HG03095 (cell line): ENCODE data around the gene NAV3.
A peak's percentile ranks its signal among the peaks of the same experiment; 100 is the strongest.

Experiments used
- ATAC-seq: cut with Tn5 transposase; IDR thresholded peaks from one replicate; pipeline ENCODE4 v1.9.1; 2021; ENCODE audit warnings: moderate library complexity; ENCODE audit not compliant: unreplicated experiment

The NAV3 gene

DNA sequence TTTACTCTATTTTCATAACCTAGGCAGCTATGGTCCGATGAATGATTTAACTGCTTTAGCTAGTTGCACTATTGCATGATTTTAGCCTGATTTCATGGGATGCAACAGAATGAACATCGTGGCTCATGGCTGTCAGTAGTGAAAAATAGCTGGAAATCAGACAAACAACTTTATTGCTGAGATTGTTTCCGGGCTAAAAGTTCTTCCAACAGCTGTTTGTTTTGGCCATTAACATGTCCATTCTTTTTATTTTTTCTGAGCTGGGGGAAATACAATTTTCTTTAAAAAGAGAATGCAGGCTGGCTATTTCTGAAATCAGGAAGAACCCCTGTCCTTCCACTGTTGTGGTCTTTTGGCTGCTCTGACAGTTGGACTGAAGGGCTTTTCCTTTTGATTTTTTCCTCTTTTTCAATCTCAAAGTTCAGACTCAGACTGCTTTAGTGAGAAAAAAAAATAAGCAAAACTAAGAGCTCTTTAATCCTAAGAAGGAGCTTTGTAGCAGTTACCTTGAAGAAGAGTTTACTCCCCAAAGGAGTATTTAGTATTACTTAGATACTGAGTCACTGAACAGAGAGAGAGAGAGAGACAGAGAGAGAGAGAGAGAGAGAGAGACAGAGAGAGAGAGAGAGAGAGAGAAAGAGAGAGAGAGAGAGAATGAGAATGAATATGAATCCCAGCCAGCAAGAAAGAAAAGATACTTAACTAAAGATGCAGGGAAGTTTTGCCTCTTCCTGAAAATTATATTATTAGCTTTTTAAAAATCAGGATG, at the start of gene NAV3:
TSS of gene NAV3 (plus strand) at position 312 of the 769 bp plus-strand sequence. CDS start 568 bp downstream, outside the sequence.
- no peak for ATAC-seq

DNA sequence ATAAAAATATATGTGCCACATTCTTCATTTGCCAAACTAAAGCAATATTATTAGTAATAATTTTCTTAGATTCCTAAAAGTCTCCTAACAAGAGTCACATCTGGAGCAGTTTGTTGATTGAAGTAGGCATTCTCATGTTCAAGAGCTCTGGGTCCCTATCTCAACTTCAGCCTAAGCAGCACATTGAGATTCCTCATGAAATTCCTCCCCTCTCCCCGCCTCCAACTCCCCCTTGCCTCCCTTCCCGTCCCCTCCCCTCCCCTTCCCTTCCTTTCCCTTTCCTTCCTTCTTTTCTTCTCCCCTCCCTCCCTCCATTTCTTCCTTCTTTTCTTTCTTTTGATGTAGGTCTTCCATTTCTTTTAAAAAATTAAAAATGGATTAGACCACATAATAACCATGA, 48.7 kb upstream of the NAV3 start:
- no peak for ATAC-seq

- ATAC-seq, result no peak
Measured at GRCh38 chr12:77782766-77783165, 47.9 kb upstream of the NAV3 start.

GRCh38 chr12:77785211-77785610, 45.5 kb upstream of the NAV3 start:
- no peak for ATAC-seq

- no peak for ATAC-seq
Measured at GRCh38 chr12:77786675-77787074, 44.0 kb upstream of the NAV3 start.

DNA sequence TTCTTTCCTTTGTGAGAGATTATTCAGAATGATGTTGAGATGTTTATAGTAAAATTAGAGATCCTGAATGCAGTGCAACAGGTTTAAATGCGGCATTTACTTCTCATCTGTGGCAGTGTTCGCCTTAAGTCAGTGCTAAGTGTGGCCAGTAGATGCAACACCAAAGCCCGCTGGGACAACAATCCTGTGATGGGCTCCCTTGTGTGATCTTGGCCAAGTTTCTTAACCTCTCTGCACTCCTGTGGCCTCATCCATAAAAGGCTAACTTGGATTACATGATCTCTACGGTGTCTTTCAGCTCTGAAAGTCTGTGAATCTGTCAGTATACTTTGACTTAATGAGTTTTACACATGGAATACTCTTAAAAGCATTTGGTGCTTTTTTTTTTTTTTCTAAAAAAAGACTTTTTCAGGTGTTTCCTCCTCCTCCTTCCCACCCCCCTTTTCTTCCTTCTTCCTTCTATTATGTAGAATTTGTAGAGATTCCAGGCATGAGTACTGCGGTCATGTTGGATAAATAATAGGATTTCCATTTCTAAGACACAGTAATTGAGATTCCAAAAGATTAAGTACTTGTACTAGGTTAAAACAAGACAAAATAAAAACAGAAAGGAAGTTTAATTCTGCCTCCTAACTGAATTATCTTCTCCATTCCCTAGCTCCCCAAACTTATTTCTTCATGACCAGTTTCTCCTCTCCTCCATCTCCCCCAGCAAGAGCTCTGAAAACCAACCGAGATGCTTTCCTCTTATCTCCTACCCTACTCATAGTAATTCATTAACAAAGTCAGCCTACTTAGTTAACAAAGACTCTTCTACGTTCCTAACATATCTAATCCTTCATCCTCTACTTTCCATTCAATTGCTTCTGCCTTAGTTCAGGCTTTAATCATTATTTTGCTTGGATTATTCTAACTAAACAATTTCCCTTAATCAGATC, 42.2 kb upstream of the NAV3 start:
- no peak for ATAC-seq

- ATAC-seq, result no peak
Measured at GRCh38 chr12:77795699-77796098, 35.0 kb upstream of the NAV3 start.

DNA sequence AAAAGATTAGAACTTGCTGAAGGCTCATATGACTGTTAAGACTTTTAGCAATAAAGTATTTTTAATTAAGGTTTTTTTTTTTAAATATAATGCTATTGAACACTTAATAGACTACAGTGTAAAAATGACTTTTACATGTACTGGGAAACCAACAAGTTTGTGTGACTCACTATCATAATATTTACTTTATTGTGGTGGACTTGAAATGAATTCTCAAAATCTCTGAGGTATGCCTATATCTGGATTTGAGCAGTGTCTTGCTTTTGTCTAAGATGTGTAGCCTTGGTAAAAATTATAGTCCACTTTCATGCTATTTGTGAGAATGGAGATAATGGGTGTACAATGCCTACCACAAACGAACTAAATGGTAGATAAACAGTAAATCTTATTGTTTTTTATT, 33.9 kb upstream of the NAV3 start:
- no peak for ATAC-seq

DNA sequence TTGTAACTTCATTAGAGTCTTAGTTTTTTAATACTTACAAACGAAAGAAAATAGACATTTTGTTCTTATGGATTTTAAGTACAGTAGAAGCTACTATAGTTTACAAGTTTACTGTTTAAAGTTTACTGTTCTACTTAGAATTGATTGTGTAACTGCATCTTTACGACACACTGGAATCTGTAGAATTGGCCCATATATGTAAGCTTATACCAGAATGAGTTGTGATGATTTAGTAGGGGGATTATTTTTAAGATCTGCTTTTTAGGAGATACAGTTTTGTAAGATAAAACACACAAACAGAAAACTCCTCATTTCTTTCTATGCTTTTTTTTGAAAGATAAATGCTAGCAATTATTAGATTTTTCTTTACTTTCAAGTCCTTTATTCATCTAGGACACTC, 30.2 kb upstream of the NAV3 start:
- no peak for ATAC-seq

- no peak for ATAC-seq
Measured at GRCh38 chr12:77808534-77808933, 22.2 kb upstream of the NAV3 start.

DNA sequence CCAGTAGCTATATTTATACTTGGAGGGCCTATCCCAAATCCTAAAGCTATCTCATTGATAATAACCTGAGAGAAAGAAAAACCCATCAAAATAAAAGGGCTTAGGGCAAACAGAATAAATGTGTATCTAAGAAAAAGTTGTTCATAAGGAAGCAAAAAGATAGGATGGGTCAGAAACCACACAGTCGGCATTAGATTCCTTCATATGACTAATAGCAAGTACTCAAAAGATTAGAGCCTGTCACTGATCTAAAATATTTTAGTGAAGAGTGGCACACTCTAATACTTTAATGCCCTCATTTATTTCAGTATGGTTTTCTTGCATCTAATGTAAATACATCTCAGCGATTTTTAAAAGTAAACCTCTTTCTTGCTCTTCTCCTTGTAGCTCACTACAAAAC, 17.1 kb upstream of the NAV3 start:
- no peak for ATAC-seq

GRCh38 chr12:77814386-77814785, 16.3 kb upstream of the NAV3 start:
- ATAC-seq, result no peak

DNA sequence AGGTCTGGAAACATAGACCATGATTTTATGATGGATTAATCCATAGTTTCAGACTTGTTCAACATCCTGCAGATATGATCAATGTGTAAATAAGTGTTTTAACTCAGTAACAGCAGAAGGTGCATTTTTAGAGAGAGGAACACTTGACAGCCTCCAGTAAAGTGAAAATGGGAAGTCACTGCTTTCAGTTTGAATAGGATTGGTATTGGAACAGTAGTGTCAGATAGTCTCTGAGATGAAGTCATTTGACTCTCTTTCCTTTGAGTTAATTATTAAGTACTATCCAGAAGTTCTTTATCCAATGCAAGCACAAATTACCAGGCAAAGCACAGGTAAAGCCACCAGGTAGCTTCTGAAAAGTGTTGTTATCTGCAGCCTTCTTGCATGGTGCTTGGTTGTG, 14.5 kb upstream of the NAV3 start:
- ATAC-seq, result peak; percentile 96

- ATAC-seq, result no peak
Measured at GRCh38 chr12:77817276-77817675, 13.4 kb upstream of the NAV3 start.

- ATAC-seq, result no peak
Measured at GRCh38 chr12:77818351-77818750, 12.3 kb upstream of the NAV3 start.

- ATAC-seq, result no peak
Measured at GRCh38 chr12:77821699-77822203, 8.9 kb upstream of the NAV3 start.

DNA sequence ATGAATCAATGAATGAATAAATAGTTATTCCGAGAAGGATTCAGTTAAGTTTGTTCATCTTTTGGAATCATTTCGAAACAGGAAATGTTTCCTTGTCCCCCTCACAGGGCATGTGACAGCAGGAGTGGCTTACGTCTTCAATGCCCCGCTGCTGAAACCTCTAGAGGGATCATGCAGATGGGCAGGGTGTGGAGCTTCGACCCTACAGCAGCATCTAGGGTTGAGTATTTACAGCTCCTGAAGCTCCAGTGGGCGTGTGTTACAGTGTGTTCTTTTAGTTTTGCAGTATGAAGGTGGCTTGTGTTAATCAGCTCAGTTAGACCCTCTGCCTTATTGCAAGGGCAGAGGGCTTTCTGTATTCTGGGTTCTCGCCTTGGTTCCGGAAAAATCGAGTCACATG, 2.6 kb downstream of the NAV3 start:
- no peak for ATAC-seq

- no peak for ATAC-seq
Measured at GRCh38 chr12:77834618-77835017, 3.9 kb downstream of the NAV3 start.

DNA sequence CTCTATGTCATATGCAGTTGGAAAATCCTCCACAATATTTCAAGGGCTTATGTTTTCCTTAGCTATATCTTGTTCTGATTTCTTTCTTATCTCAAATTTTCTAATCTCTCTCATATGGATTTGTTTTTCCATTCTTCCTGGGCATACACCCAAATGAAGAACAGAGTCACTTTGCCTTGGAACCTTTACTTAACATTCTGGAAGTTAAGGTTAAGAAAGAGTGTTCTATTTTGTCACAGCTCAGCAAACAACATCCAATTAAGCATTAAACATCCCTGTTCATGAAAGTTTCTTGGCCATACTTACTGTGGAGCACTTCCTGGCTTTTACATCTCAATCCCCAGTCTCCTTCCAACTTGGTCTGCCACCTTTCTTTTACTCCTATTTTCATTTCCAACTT, 5.3 kb downstream of the NAV3 start:
- ATAC-seq, result no peak

DNA sequence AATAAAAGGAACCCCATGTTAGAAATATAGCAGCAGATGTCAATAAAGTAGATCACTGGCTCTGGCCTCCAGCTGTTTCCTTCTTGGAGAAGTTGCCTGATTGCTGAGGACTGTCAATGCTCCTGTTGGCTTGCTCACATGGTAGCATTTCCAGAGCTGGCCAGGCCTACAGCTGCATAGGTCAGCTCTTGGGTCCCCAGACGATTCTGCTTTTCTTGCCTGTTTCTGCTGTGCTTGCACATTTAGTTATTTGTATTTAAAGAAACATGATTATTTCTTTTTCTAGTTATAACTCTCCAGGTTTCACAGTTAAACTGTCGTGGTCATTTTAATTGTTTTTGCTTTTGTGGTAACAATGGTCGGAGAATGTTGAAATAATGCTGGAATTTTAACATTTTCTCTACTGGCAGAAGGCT, 7.2 kb downstream of the NAV3 start:
- ATAC-seq, result no peak

DNA sequence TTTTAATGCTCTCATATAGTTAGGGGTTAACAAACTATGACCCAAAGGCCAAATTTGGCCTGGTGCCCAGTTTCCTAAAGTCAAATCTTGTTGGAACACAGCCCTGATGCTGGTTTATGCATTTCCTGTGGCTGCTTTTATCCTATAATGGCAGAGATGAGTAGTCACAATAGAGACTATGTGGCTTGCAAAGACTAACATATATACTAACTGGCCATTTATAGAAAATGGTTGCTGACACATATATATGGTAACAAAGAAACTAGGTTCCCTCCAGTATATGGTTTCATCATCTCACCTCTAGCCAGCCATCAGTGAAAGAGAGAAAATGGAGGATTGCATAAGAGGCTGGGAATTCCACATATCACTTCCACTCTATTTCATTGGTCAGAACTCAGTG, 10.8 kb downstream of the NAV3 start:
- ATAC-seq, result no peak

DNA sequence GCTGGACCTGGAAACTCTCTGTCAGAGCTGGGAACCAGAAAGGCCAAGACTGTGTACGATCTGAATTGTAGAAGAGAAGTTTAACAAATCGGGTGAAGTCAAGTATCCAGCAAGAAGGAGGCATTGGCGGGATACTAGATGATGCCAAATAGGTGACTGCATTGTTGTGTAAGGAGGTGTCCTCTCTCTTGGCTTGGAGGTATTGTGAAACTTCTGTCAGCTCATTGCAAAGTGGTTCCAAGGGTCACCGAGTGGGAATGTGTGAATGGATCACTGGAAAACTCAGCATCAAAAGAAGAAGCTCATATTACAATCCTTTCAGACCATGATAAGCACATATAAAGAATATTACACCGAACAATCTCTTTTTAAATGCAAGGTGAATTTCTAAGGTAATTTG, 11.7 kb downstream of the NAV3 start:
- ATAC-seq, result no peak
